ENCODE measurements around the gene TKTL1. TPM values are rescaled to one million over a fixed set of nuclear protein-coding genes. Genes with fewer than 3 reads are reported as not detected.

Gene TKTL1
- polyA plus RNA-seq, 1 donor (not counting 4 experiments of a cell fraction or from before 2014, with no cell fraction given) = not detected

GRCh38 chrX:154294791-154295574 lies 612 bp upstream of the TKTL1 start, which contains the start of gene TEX28:
Gene TEX28 (minus strand): TSS chrX:154295124. CDS start chrX:154292117, 3,007 bp downstream.
- Histone ChIP-seq H3K27me3 (ENCODE audit: control insufficient read depth, extremely low read depth, insufficient read depth, low read length) (no peaks in the 10 kb centered on the region), H3K27ac (ENCODE audit: control insufficient read depth, insufficient read depth, low read length) (no peak within 1 kb of the TSS), H4K20me1 (ENCODE audit: control insufficient read depth, extremely low read depth, insufficient read depth, low read length) (no peaks in the 10 kb centered on the region), H3K9me1 (ENCODE audit: control insufficient read depth, extremely low read depth, insufficient read depth, low read length) (no peaks in the 10 kb centered on the region), H3K79me2 (ENCODE audit: control insufficient read depth, insufficient read depth, low read length) (no peaks in the 10 kb centered on the region), H3K9ac (ENCODE audit: control insufficient read depth, extremely low read depth, insufficient read depth, low read length) (no peak within 1 kb of the TSS), H3K4me1 (ENCODE audit: control insufficient read depth, extremely low read depth, insufficient read depth, low read length) (no peaks in the 10 kb centered on the region), H3K4me3 (ENCODE audit: control insufficient read depth in 2 of 3, extremely low read depth in 1 of 3, insufficient read depth in 2 of 3, low read depth in 1 of 3, low read length in 3 of 3) (no peak within 1 kb of the TSS), H3K36me3 (ENCODE audit: control insufficient read depth in 2 of 2, extremely low read depth in 1 of 2, insufficient read depth in 2 of 2, low read length in 2 of 2) (no peaks in the 10 kb centered on the region), H3K9me3 (ENCODE audit: control insufficient read depth, low read depth, low read length) (no peaks in the 10 kb centered on the region), H3K4me2 (ENCODE audit: control insufficient read depth, extremely low read depth, insufficient read depth, low read depth, low read length) (no peak within 1 kb of the TSS), H2AFZ (ENCODE audit: control insufficient read depth, low read length) (no peak within 1 kb of the TSS)
- dilution Hi-C loops (cut with MboI; ENCODE audit: extremely low pct_ligation_motif_present, low sequenced_read_pairs) = no loop called here
- TF ChIP-seq CTCF (optimal IDR thresholded peaks at IDR 0.05 in 1 of 3, IDR thresholded peaks at IDR 0.05 in 1 of 3, conservative IDR thresholded peaks at IDR 0.05 in 1 of 3; ENCODE audit: extremely low read depth in 1 of 3, insufficient read depth in 2 of 3, low read length in 3 of 3) (no peak), EZH2 (IDR thresholded peaks at IDR 0.05; ENCODE audit: low read length) (no peak)
- no peak for DNase-seq (ENCODE audit: low read depth, low spot score)
- FAIRE-seq = no peak

GRCh38 chrX:154296731-154297130 lies 1.1 kb downstream of the TKTL1 start:
- no peaks in the 10 kb centered on the region for H3K9me3 ChIP-seq (ENCODE audit: control insufficient read depth, low read depth, low read length)
- dilution Hi-C loops (cut with MboI; ENCODE audit: extremely low pct_ligation_motif_present, low sequenced_read_pairs) = no loop called here
- DNase-seq (ENCODE audit: low read depth, low spot score) (no peak), FAIRE-seq (no peak)
- no peaks in the 10 kb centered on the region for H3K79me2 ChIP-seq (ENCODE audit: control insufficient read depth, insufficient read depth, low read length)
- H3K36me3 ChIP-seq (ENCODE audit: control insufficient read depth in 2 of 2, extremely low read depth in 1 of 2, insufficient read depth in 2 of 2, low read length in 2 of 2) = no peaks in the 10 kb centered on the region
- H3K27me3 ChIP-seq (ENCODE audit: control insufficient read depth, extremely low read depth, insufficient read depth, low read length) = no peaks in the 10 kb centered on the region
- H3K4me1 ChIP-seq (ENCODE audit: control insufficient read depth, extremely low read depth, insufficient read depth, low read length) = no peaks in the 10 kb centered on the region
- H3K27ac ChIP-seq (ENCODE audit: control insufficient read depth, insufficient read depth, low read length) = no peak overlapping the region
- TF ChIP-seq CTCF (optimal IDR thresholded peaks at IDR 0.05 in 1 of 3, IDR thresholded peaks at IDR 0.05 in 1 of 3, conservative IDR thresholded peaks at IDR 0.05 in 1 of 3; ENCODE audit: extremely low read depth in 1 of 3, insufficient read depth in 2 of 3, low read length in 3 of 3) (no peak), EZH2 (IDR thresholded peaks at IDR 0.05; ENCODE audit: low read length) (no peak)
- H3K9ac ChIP-seq (ENCODE audit: control insufficient read depth, extremely low read depth, insufficient read depth, low read length) = no peak overlapping the region
- no peaks in the 10 kb centered on the region for H3K9me1 ChIP-seq (ENCODE audit: control insufficient read depth, extremely low read depth, insufficient read depth, low read length)
- no peaks in the 10 kb centered on the region for H4K20me1 ChIP-seq (ENCODE audit: control insufficient read depth, extremely low read depth, insufficient read depth, low read length)
- H3K4me3 ChIP-seq (ENCODE audit: control insufficient read depth in 2 of 3, extremely low read depth in 1 of 3, insufficient read depth in 2 of 3, low read depth in 1 of 3, low read length in 3 of 3) = no peak overlapping the region
- H3K4me2 ChIP-seq (ENCODE audit: control insufficient read depth, extremely low read depth, insufficient read depth, low read depth, low read length) = no peak overlapping the region
- no peak overlapping the region for H2AFZ ChIP-seq (ENCODE audit: control insufficient read depth, low read length)
